HFFc6 (cell line): ENCODE results near the gene EXOC6B. TPM values are rescaled to one million over a fixed set of nuclear protein-coding genes. Genes with fewer than 3 reads are reported as not detected.
A peak's percentile ranks its signal among the peaks of the same experiment; 100 is the strongest.

Experiments used
- DNase-seq: peaks from one replicate; pipeline ENCODE4 v3.0.0-alpha.2; 2018
- H3K27ac Mint-ChIP-seq: 2 replicates; pipeline ENCODE4 v1.8.0; 2020; ENCODE audit warnings: mild to moderate bottlenecking, mixed read lengths
- H3K27me3 Mint-ChIP-seq: 2 replicates; pipeline ENCODE4 v1.8.0; 2021; ENCODE audit warnings: mild to moderate bottlenecking, moderate library complexity, mixed read lengths; ENCODE audit not compliant: insufficient read depth
- H3K36me3 Mint-ChIP-seq: 2 replicates; pipeline ENCODE4 v1.8.0; 2021; ENCODE audit warnings: low read depth, mixed read lengths
- H3K4me1 Mint-ChIP-seq: 2 replicates; pipeline ENCODE4 v1.8.0; 2020; ENCODE audit warnings: low read depth, mixed read lengths
- H3K4me3 Mint-ChIP-seq: 2 replicates; pipeline ENCODE4 v1.8.0; 2020; ENCODE audit warnings: mild to moderate bottlenecking, moderate library complexity, mixed read lengths
- H3K9me3 Mint-ChIP-seq: 2 replicates; pipeline ENCODE4 v1.8.0; 2020; ENCODE audit warnings: mild to moderate bottlenecking, mixed read lengths
- CTCF ChIP-seq: fragments of 200-600 bp; sonication (generic); IDR thresholded peaks from 2 replicates; pipeline ENCODE4 v1.5.0; 2021; ENCODE audit warnings: antibody characterized with exemption, mild to moderate bottlenecking
- total RNA-seq, 6 experiments: library from RNA; stranded (reverse); fragmentation: NEBNext Ultra II Directional; extraction: Animal tissue kit (Norgen Biotek cat#: 25700); gene quantifications; 2 replicates in 1 of 6; 3 replicates in 5 of 6; pipeline ENCODE4 v1.2.3, GENCODE V29; 2021

The EXOC6B gene
- total RNA-seq, 6 experiments from 2014 or later, result 24.8 to 33.0 (median 27.4) TPM

GRCh38 chr2:72862239-72862988, 36.6 kb upstream of the EXOC6B start:
- peak; percentile 83 for DNase-seq
- H3K4me1 Mint-ChIP-seq, result peaks cover 17% of the 10 kb centered on the region
- no peaks in the 10 kb centered on the region for H3K9me3 Mint-ChIP-seq
- H3K4me3 Mint-ChIP-seq, result peak overlapping the region; percentile 88
- no peak overlapping the region for H3K27ac Mint-ChIP-seq
- peaks cover 10% of the 10 kb centered on the region for H3K27me3 Mint-ChIP-seq
- no peaks in the 10 kb centered on the region for H3K36me3 Mint-ChIP-seq
- TF ChIP-seq CTCF, result peak; percentile 99

- Mint-ChIP-seq H3K36me3 (no peaks in the 10 kb centered on the region), H3K4me3 (no peak overlapping the region), H3K27ac (no peak overlapping the region), H3K4me1 (peaks cover 11% of the 10 kb centered on the region), H3K27me3 (peaks cover 27% of the 10 kb centered on the region), H3K9me3 (no peaks in the 10 kb centered on the region)
- peak; percentile 84 for TF ChIP-seq CTCF
- DNase-seq, result peak; percentile 48
These were observed 34.0 kb upstream of the EXOC6B start for GRCh38 chr2:72859831-72860262.

- Mint-ChIP-seq H3K27me3 (peaks cover 30% of the 10 kb centered on the region), H3K4me3 (no peak overlapping the region), H3K27ac (no peak overlapping the region), H3K4me1 (no peaks in the 10 kb centered on the region), H3K36me3 (no peaks in the 10 kb centered on the region), H3K9me3 (no peaks in the 10 kb centered on the region)
- DNase-seq, result no peak
- no peak for TF ChIP-seq CTCF
These were observed 25.5 kb upstream of the EXOC6B start for GRCh38 chr2:72851333-72851732.

GRCh38 chr2:72849138-72849462, 23.3 kb upstream of the EXOC6B start:
- TF ChIP-seq CTCF, result no peak
- no peaks in the 10 kb centered on the region for H3K9me3 Mint-ChIP-seq
- DNase-seq, result no peak

GRCh38 chr2:72848436-72849137, 22.8 kb upstream of the EXOC6B start:
- TF ChIP-seq CTCF, result no peak
- no peak for DNase-seq
- Mint-ChIP-seq H3K36me3 (no peaks in the 10 kb centered on the region), H3K27ac (no peak overlapping the region), H3K4me1 (no peaks in the 10 kb centered on the region), H3K4me3 (no peak overlapping the region), H3K9me3 (no peaks in the 10 kb centered on the region), H3K27me3 (peaks cover 17% of the 10 kb centered on the region)

More at GRCh38 chr2:72849138-72849462, 23.3 kb upstream of the EXOC6B start:
- H3K36me3 Mint-ChIP-seq, result no peaks in the 10 kb centered on the region
- peaks cover 16% of the 10 kb centered on the region for H3K27me3 Mint-ChIP-seq
- H3K27ac Mint-ChIP-seq, result no peak overlapping the region
- H3K4me1 Mint-ChIP-seq, result no peaks in the 10 kb centered on the region
- H3K4me3 Mint-ChIP-seq, result no peak overlapping the region
